Neural cell (in vitro differentiated cells): Measurements from ENCODE around the gene C12orf75. TPM values are rescaled to one million over a fixed set of nuclear protein-coding genes. Genes with fewer than 3 reads are reported as not detected.

Experiments
- H2AFZ ChIP-seq: fragments of 200-600, 300-800 bp; sonication (generic), shearing (Covaris generic); 2 replicates; pipeline ENCODE4 v1.6.0; 2014; ENCODE audit warnings: low read depth, mild to moderate bottlenecking, antibody characterized with exemption, low read length, moderate library complexity
- H3F3A ChIP-seq: fragments of 200-600 bp; shearing (Covaris generic); 2 replicates; pipeline ENCODE4 v1.6.1; 2016; ENCODE audit warnings: mild to moderate bottlenecking, moderate library complexity, mixed read lengths, antibody characterized with exemption, low read length; ENCODE audit not compliant: insufficient read depth, poor library complexity, severe bottlenecking
- H3K27ac ChIP-seq: fragments of 200-600, 300-800 bp; sonication (generic), shearing (Covaris generic); 2 replicates; pipeline ENCODE4 v1.5.1; 2014; ENCODE audit warnings: mild to moderate bottlenecking, low read length, moderate library complexity
- H3K27me3 ChIP-seq: fragments of 300-800, 200-600 bp; sonication (generic), shearing (Covaris generic); 2 replicates; pipeline ENCODE4 v1.6.0; 2014; ENCODE audit warnings: mild to moderate bottlenecking, low read depth, low read length, moderate library complexity; ENCODE audit not compliant: insufficient read depth
- H3K36me3 ChIP-seq: fragments of 300-800, 200-600 bp; sonication (generic), shearing (Covaris generic); 2 replicates; pipeline ENCODE4 v1.5.1; 2014; ENCODE audit warnings: mild to moderate bottlenecking, antibody characterized with exemption, low read length, moderate library complexity; ENCODE audit not compliant: insufficient read depth
- H3K4me2 ChIP-seq: fragments of 300-800, 200-600 bp; sonication (generic), shearing (Covaris generic); 2 replicates; pipeline ENCODE4 v1.6.0; 2014; ENCODE audit warnings: mild to moderate bottlenecking, low read length
- H3K4me3 ChIP-seq: fragments of 300-800, 200-600 bp; sonication (generic), shearing (Covaris generic); 2 replicates; pipeline ENCODE4 v1.5.1; 2014; ENCODE audit warnings: mild to moderate bottlenecking, low read length, moderate library complexity
- H3K79me2 ChIP-seq: fragments of 200-600 bp; shearing (Covaris generic); replicated peaks from 2 replicates; pipeline ENCODE4 v1.6.0; 2014; ENCODE audit warnings: mild to moderate bottlenecking, low read length, moderate library complexity; ENCODE audit not compliant: insufficient read depth
- H3K9ac ChIP-seq: fragments of 300-800, 200-600 bp; sonication (generic), shearing (Covaris generic); 2 replicates; pipeline ENCODE4 v1.6.1; 2016; ENCODE audit warnings: mild to moderate bottlenecking, low read length, mixed read lengths
- H3K9me2 ChIP-seq: fragments of 200-600 bp; shearing (Covaris generic); 2 replicates; pipeline ENCODE4 v1.6.1; 2016; ENCODE audit warnings: mild to moderate bottlenecking, low read length, mixed read lengths; ENCODE audit not compliant: insufficient read depth
- H3K9me3 ChIP-seq: fragments of 200-600, 300-800 bp; sonication (generic), shearing (Covaris generic); 2 replicates; pipeline ENCODE4 v1.6.1; 2016; ENCODE audit warnings: mild to moderate bottlenecking, mixed run types, low read length, moderate library complexity, mixed read lengths
- H4K20me1 ChIP-seq: fragments of 200-600 bp; shearing (Covaris generic); 2 replicates; pipeline ENCODE4 v1.6.1; 2016; ENCODE audit warnings: mild to moderate bottlenecking, mixed run types; ENCODE audit not compliant: insufficient read depth
- EP300 ChIP-seq: fragments of 450-650 bp; conservative IDR thresholded peaks from 2 replicates; pipeline ENCODE4 v1.6.1; 2014; ENCODE audit warnings: antibody characterized with exemption, mild to moderate bottlenecking, moderate library complexity; ENCODE audit not compliant: poor library complexity, severe bottlenecking
- EZH2 ChIP-seq: fragments of 200-600, 300-800 bp; shearing (Covaris generic), sonication (generic); IDR thresholded peaks from 2 replicates; pipeline ENCODE4 v1.6.1; 2014; ENCODE audit warnings: antibody characterized with exemption, low read length, borderline replicate concordance, mild to moderate bottlenecking; ENCODE audit not compliant: insufficient read depth, poor library complexity, severe bottlenecking
- MXI1 ChIP-seq: fragments of 450-650 bp; conservative IDR thresholded peaks from 2 replicates; pipeline ENCODE4 v1.6.1; 2014; ENCODE audit warnings: antibody characterized with exemption, mild to moderate bottlenecking; ENCODE audit not compliant: poor library complexity, severe bottlenecking
- POLR2AphosphoS5 ChIP-seq: IDR thresholded peaks from 2 replicates; pipeline ENCODE4 v1.6.1; 2012
- RAD21 ChIP-seq: fragments of 450-650 bp; conservative IDR thresholded peaks from 2 replicates; pipeline ENCODE4 v1.6.1; 2014; ENCODE audit warnings: antibody characterized with exemption, mild to moderate bottlenecking, moderate library complexity
- SMC3 ChIP-seq: fragments of 450-650 bp; conservative IDR thresholded peaks from 2 replicates; pipeline ENCODE4 v1.6.1; 2014; ENCODE audit warnings: antibody characterized with exemption, mild to moderate bottlenecking, moderate library complexity; ENCODE audit not compliant: poor library complexity
- TAF1 ChIP-seq: IDR thresholded peaks from 2 replicates; pipeline ENCODE4 v1.6.1; 2012; ENCODE audit warnings: low read depth
- polyA plus RNA-seq: library from polyadenylated mRNA; depleted of rRNA; stranded (reverse); fragments of >200 nt; gene quantifications from 2 replicates; pipeline ENCODE4 v1.2.3, GENCODE V29; 2014
- TF ChIP-seq, protein P1 (sequence below): IDR thresholded peaks from 2 replicates; pipeline ENCODE4 v1.6.1; 2012; ENCODE audit warnings: borderline replicate concordance
- TF ChIP-seq, protein P2 (sequence below): fragments of 450-650 bp; IDR thresholded peaks from 2 replicates; pipeline ENCODE4 v1.5.1; 2014; ENCODE audit warnings: antibody characterized with exemption, mild to moderate bottlenecking, moderate library complexity; ENCODE audit not compliant: poor library complexity, severe bottlenecking

C12orf75 gene
- polyA plus RNA-seq, 1 donor from 2014 or later = 25.2 TPM

DNA sequence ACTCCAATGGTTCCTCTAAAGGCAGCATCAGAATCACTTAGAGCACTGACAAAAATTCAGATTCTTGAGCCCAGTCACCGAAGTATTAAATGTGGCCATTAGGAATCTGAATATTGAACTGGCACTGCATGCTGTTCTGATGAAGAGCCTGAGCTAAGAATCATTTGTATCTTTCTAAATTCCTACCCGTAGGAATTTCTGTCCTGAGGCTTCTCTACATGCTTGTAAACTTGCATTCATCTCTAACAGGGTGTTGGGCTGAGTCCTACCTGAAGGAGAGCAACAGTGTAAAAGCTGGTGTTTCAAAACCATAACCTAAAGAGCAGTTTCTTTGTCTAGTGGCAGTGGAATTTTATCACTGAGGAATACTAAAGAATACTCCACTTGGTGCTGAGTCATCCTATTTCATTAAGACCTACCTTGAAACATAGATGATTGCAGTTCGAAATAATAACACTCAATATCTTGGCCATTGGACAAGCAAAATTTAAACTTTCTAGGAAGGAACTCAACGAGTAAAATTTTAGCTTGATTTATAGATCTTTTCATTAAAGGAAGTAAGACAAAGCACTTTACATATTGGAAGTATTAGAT, 35.5 kb upstream of the C12orf75 start:
- TF ChIP-seq, protein P1, sequence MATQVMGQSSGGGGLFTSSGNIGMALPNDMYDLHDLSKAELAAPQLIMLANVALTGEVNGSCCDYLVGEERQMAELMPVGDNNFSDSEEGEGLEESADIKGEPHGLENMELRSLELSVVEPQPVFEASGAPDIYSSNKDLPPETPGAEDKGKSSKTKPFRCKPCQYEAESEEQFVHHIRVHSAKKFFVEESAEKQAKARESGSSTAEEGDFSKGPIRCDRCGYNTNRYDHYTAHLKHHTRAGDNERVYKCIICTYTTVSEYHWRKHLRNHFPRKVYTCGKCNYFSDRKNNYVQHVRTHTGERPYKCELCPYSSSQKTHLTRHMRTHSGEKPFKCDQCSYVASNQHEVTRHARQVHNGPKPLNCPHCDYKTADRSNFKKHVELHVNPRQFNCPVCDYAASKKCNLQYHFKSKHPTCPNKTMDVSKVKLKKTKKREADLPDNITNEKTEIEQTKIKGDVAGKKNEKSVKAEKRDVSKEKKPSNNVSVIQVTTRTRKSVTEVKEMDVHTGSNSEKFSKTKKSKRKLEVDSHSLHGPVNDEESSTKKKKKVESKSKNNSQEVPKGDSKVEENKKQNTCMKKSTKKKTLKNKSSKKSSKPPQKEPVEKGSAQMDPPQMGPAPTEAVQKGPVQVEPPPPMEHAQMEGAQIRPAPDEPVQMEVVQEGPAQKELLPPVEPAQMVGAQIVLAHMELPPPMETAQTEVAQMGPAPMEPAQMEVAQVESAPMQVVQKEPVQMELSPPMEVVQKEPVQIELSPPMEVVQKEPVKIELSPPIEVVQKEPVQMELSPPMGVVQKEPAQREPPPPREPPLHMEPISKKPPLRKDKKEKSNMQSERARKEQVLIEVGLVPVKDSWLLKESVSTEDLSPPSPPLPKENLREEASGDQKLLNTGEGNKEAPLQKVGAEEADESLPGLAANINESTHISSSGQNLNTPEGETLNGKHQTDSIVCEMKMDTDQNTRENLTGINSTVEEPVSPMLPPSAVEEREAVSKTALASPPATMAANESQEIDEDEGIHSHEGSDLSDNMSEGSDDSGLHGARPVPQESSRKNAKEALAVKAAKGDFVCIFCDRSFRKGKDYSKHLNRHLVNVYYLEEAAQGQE = no peak
- TF ChIP-seq SMC3 (no peak), EZH2 (no peak), RAD21 (no peak), EP300 (no peak), TAF1 (no peak), POLR2AphosphoS5 (no peak), MXI1 (no peak)
- TF ChIP-seq, protein P2, sequence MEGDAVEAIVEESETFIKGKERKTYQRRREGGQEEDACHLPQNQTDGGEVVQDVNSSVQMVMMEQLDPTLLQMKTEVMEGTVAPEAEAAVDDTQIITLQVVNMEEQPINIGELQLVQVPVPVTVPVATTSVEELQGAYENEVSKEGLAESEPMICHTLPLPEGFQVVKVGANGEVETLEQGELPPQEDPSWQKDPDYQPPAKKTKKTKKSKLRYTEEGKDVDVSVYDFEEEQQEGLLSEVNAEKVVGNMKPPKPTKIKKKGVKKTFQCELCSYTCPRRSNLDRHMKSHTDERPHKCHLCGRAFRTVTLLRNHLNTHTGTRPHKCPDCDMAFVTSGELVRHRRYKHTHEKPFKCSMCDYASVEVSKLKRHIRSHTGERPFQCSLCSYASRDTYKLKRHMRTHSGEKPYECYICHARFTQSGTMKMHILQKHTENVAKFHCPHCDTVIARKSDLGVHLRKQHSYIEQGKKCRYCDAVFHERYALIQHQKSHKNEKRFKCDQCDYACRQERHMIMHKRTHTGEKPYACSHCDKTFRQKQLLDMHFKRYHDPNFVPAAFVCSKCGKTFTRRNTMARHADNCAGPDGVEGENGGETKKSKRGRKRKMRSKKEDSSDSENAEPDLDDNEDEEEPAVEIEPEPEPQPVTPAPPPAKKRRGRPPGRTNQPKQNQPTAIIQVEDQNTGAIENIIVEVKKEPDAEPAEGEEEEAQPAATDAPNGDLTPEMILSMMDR = no peak
- no peaks in the 10 kb centered on the region for H3K79me2 ChIP-seq
- H3K27me3 ChIP-seq = no peaks in the 10 kb centered on the region
- no peaks in the 10 kb centered on the region for H3K9me3 ChIP-seq
- H2AFZ ChIP-seq = no peak overlapping the region
- H3K9me2 ChIP-seq = no peaks in the 10 kb centered on the region
- no peak overlapping the region for H3K9ac ChIP-seq
- H4K20me1 ChIP-seq = no peaks in the 10 kb centered on the region
- no peaks in the 10 kb centered on the region for H3F3A ChIP-seq
- no peak overlapping the region for H3K4me3 ChIP-seq
- H3K4me2 ChIP-seq = no peak overlapping the region
- no peaks in the 10 kb centered on the region for H3K36me3 ChIP-seq
- H3K27ac ChIP-seq = no peak overlapping the region

DNA sequence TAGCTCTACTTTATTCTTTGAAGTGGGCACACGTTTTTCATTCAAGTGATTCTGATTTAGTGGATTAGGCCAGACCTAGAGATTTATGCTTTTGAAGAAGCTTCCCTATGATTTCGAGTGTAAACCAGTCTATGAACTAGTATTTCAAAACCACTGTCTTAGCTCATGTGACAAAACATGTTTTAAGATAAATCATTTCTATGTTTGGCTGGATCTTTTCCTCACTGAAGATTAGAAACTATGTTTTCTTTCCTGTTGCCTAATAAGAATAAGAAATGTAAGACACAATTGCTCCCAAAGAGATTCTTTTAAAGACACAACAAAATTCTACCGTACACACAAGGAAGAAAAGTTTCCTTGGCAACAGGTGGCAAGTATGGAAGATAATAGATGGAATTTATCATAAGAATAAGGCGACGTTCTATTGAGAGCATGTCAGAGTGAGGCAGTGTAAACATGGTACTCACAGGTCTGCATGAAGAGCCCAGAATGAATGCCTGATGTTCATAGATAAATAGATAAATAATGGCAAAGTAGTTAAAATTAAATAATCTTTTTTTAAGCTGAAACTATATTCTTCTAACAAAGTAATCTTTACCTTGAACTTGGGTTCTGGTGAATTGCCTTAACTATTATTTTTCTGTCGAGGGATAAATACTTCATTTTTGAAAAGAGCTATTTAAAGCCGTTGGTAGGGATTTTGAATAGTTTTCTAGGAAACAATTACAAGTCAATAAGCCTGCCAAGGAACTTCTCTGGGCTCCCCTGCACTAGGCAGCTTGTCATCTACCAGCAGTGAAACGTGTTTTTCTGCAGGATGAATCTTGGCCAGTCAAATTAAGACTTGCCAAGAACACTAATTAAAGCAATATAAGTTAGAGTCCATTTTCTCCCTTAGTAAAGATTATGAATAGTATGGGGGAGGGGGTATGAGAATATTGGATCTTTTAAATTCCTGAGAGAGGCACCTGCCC, 34.1 kb upstream of the C12orf75 start:
- H3K79me2 ChIP-seq = no peaks in the 10 kb centered on the region
- H3K4me2 ChIP-seq = no peak overlapping the region
- no peaks in the 10 kb centered on the region for H3F3A ChIP-seq
- no peaks in the 10 kb centered on the region for H3K9me2 ChIP-seq
- no peaks in the 10 kb centered on the region for H4K20me1 ChIP-seq
- H3K9ac ChIP-seq = no peak overlapping the region
- no peak overlapping the region for H2AFZ ChIP-seq
- no peak overlapping the region for H3K4me3 ChIP-seq
- H3K36me3 ChIP-seq = no peaks in the 10 kb centered on the region
- H3K27ac ChIP-seq = no peak overlapping the region
- no peak for TF ChIP-seq EP300
- TF ChIP-seq EZH2 = no peak
- no peak for TF ChIP-seq MXI1
- TF ChIP-seq SMC3 = no peak
- no peak for TF ChIP-seq POLR2AphosphoS5
- TF ChIP-seq, protein P2 = no peak
- no peak for TF ChIP-seq TAF1
- no peak for TF ChIP-seq RAD21
- TF ChIP-seq, protein P1 = no peak
- H3K27me3 ChIP-seq = no peaks in the 10 kb centered on the region
- no peaks in the 10 kb centered on the region for H3K9me3 ChIP-seq
